Stimulated activated CD4-positive, alpha-beta T cell treated with anti-CD3 and anti-CD28 coated beads, Interleukin-4, amount 100 ng/mL, for 4 hours (primary cell): ENCODE data around the gene DMRT3.
"Not testable (repeated sequence)": the region's sequence is repeated elsewhere in the genome, so short reads cannot be mapped to it uniquely, and the experiment has no call there.

Source experiments
- DNase-seq, 2 experiments: peaks; one replicate each; pipeline ENCODE4 v3.0.0-alpha.2; 2020

The DMRT3 gene

DNA sequence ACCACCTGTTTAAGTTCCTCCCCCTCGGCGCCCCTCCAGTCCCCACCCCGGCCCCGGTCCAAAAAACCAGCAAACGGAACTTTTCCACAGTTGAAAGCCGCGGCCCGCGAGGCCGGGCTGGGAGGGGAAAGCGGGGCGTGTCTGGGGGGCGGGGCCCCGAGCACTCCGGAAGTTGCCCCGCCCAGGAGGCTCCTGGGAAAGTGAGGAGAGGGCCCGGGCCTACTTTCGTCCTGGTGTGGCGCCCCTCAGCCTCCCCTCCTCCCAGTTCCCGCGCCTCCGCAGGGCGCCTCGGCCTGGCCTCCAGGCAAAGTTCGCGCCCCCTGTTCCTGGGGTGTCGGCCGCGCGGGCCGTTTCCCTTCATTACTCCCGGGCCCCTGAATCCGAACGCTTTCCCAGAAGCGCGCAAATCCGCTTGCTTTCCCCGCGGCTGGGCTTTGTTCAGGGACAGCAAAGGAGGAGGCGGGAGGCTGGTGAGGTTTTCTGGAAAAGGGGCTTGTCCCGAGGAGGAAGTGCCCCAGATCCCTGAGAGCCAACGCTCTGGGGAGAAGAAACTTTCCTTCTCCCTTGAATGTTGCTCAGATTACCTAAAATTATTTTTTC lies 4.5 kb upstream of the DMRT3 start:
- no peak for DNase-seq

GRCh38 chr9:972501-973294 lies 3.8 kb upstream of the DMRT3 start:
- no peak for DNase-seq

- no peak for DNase-seq
Observed at GRCh38 chr9:973295-973834, 3.1 kb upstream of the DMRT3 start.

- no peak for DNase-seq
Observed at GRCh38 chr9:974031-974995, 2.1 kb upstream of the DMRT3 start.

- no peak for DNase-seq
Observed at GRCh38 chr9:974996-975739, 1.3 kb upstream of the DMRT3 start.

DNA sequence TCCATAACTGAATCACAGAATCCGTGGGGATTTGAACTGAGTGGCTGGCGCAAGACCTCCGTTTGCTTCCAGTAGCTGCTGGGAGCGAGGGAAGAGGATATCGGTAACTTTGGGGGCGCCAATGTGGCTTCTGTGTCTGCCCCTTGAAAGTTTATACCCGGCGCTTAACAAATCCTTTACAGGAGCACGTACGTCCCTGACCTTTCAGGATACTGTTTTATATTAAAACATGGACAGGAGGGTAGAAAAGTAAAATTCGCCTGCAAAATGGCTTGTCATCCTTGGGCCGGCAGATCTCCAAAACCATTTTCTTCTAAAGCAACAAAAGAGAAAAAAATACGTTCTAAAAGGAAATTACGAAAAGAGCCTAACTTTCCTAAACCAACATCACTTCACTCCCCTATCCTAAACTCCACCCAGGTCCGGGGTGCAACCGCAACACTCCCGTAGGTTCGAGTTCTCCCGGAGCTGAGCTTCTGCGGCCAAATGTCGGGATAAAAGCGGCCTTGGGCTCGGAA lies 656 bp upstream of the DMRT3 start:
- no peak for DNase-seq

GRCh38 chr9:976943-977837 lies 735 bp downstream of the DMRT3 start:
- DNase-seq = no peak

DNA sequence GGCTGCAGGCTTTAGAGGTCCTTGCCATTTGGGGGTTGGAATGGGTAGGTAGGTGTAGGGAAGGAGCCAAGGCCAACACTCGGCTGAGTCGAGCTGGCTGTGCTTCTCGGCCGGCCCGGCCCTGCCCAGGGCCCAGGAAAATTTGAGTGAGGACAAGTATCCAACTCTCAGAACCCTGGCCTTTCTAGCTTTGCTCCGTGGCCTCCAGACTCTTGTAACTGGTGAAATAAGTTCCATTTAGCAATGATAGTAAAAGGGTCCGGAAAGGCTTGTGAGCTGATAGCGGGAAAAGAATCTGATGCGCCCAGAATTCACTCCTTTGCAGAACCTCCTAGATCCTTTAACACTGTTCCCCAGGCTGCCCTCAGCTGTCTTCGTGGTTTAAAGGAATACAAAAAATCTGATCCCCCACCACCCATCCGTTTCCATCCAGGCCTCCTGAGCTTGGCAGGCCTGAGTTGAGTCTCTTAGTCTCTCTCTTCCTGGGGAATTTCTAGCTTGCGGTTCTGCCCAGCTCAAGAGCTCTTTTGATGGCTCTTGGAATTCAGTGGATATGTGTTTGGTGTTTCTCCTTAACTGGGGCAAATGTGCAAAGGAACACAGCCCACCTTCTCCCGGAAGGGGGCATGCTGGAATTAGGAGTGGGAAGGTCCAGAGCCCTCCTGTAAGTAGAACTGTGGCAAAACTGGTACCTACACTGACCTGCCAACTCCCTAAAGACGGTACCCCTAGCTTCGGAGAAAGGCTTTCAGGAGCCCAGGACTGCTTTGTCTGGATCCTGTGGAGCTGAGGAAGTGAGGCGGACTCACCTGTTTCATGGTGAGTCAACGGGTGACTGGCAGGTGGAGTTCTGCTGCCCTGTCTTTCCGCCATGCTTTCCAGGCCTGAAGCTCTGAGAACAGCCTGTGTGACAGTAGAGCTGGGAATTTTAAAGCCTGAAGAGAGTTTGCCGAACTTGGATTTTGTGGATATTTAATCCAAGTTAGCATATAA lies 1.7 kb downstream of the DMRT3 start:
- DNase-seq = no peak

GRCh38 chr9:979983-980382 lies 3.5 kb downstream of the DMRT3 start:
- DNase-seq = no peak

DNA sequence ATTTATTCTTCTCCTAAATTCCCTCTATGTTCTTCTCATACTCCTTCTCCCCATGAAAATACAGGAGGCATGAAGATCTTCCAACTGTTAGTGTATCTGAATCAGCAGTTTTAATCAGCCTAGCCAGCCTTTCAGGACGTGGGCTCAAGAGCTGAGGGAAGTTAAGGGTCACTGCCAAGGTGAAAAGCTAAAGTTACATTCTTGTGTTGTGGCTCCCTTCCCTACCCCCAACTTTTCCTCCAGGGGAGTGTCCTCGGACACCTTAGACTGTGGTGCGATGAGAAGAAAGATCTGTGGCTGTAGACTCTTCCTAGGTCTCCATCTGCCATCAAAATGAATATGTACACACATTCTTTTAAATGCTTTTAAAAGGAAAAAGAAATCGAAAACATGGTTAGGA lies 4.2 kb downstream of the DMRT3 start:
- no peak for DNase-seq

GRCh38 chr9:981491-981898 lies 5.0 kb downstream of the DMRT3 start:
- no peak for DNase-seq

- DNase-seq = no peak
Observed at GRCh38 chr9:982394-983230, 6.2 kb downstream of the DMRT3 start.

DNA sequence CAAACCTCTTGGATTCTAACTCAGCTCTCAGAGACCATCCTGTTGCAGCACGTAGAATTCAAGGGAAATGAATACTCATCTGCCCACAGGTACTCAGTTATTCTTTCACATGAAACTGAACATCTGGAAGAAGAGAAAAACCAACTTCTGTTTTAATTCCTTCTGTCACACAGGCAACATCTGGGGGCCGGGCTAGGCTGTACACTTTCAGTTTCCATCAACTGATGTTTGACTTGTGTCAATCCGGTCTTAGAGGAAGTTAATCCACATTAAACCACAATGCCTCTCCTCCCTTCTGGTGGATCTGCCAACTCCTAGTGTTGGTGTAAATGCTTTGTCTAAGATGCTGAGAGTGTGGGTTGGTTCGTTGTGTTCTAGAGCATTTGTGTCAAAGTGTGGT lies 17.6 kb downstream of the DMRT3 start:
- no peak for DNase-seq

- no peak for DNase-seq
Observed at GRCh38 chr9:995192-995591, 18.7 kb downstream of the DMRT3 start.

DNA sequence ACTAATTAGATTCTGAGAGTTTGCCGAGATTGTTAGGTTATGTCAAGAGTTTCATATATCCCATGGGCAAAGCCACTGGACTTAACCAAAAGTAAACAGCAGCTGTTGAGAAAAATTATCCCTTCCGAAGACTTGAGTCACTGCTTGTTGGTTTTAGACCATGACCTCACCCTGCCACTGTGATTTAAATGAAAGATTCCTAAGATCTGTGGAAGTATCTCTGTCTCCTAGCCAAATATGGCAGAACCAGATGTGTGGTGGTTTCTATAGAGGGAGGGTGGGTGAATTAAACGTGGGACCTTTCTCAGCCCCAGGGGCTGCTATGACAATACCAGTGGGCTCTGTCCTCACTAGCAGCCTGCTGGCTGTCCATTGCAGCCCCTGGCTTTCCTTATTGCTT lies 19.3 kb downstream of the DMRT3 start:
- no peak for DNase-seq

DNA sequence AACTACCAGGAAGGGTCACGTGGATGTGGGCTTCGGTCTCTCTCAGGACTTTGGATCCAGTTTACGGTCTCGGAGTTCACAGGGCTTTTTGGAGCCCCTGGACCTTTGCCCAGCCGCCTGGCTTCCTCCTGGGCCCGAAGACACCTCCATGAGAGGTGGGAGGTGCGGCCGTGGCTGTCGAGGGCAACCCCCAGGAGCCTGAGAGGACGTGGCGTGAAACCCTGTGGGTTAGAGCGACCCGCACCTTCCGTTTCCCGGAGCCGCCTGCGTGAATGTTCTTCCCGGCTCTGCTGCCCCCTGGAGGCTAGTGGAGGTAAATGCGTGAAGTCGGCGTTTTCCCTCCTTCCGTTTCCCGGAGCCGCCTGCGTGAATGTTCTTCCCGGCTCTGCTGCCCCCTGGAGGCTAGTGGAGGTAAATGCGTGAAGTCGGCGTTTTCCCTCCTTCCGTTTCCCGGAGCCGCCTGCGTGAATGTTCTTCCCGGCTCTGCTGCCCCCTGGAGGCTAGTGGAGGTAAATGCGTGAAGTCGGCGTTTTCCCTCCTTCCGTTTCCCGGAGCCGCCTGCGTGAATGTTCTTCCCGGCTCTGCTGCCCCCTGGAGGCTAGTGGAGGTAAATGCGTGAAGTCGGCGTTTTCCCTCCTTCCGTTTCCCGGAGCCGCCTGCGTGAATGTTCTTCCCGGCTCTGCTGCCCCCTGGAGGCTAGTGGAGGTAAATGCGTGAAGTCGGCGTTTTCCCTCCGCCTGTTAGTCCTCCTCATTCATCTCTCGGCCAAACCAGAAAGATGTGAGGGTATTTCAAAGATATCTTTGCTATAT lies 22.1 kb downstream of the DMRT3 start:
- DNase-seq = not testable (repeated sequence)

- DNase-seq = no peak
Observed at GRCh38 chr9:1001838-1002237, 25.4 kb downstream of the DMRT3 start.

GRCh38 chr9:1002678-1003077 lies 26.2 kb downstream of the DMRT3 start:
- DNase-seq = no peak
